ENCODE measurements around the gene GSS.

GRCh38 chr20:34992751-34993417 is 37.3 kb upstream of the GSS start:
- TF ChIP-seq NFRKB (IDR thresholded peaks at IDR 0.05): no peak
- no peak for TF ChIP-seq TARDBP (IDR thresholded peaks at IDR 0.05)
